Measurements from ENCODE around the gene DOC2B. TPM values are rescaled to one million over a fixed set of nuclear protein-coding genes. Genes with fewer than 3 reads are reported as not detected.

Gene DOC2B
- total RNA-seq, 2 donors from 2014 or later = 1.4 to 2.6 TPM

- Mint-ChIP-seq H3K36me3 (ENCODE audit: low read depth) (no peaks in the 10 kb centered on the region), H3K9me3 (no peaks in the 10 kb centered on the region), H3K4me3 (no peak overlapping the region), H3K27me3 (ENCODE audit: insufficient read depth) (no peaks in the 10 kb centered on the region), H3K4me1 (no peaks in the 10 kb centered on the region), H3K27ac (no peak overlapping the region)
- no peak for TF ChIP-seq CTCF (conservative IDR thresholded peaks at IDR 0.05)
- H3K36me3 ChIP-seq (ENCODE audit: control insufficient read depth, insufficient read depth, low read length) = no peaks in the 10 kb centered on the region
- no peak for DNase-seq
- H3K27me3 ChIP-seq (ENCODE audit: control insufficient read depth, insufficient read depth, low read length, poor library complexity, severe bottlenecking) = no peaks in the 10 kb centered on the region
- H3K9me3 ChIP-seq (ENCODE audit: control insufficient read depth, low read length) = no peaks in the 10 kb centered on the region
- H3K4me1 ChIP-seq (ENCODE audit: control insufficient read depth, insufficient read depth, low read length) = no peaks in the 10 kb centered on the region
- H3K27ac ChIP-seq (ENCODE audit: low read depth, low read length) = no peak overlapping the region
- H3K9ac ChIP-seq (ENCODE audit: extremely low read depth, low read length, poor library complexity, severe bottlenecking) = no peak overlapping the region
- WGBS, 2 experiments (ENCODE audit: insufficient coverage in 1 of 2, insufficient read length in 1 of 2) = 87 to 88% methylated on average over 7 to 9 of the region's 9 CpGs
- no peak overlapping the region for H3K4me3 ChIP-seq (ENCODE audit: low read length)
Measured at GRCh38 chr17:149897-150584, 31.4 kb downstream of the DOC2B start.

GRCh38 chr17:149231-149630 is 32.2 kb downstream of the DOC2B start:
- no peaks in the 10 kb centered on the region for H3K27me3 Mint-ChIP-seq (ENCODE audit: insufficient read depth)
- H3K27ac ChIP-seq (ENCODE audit: low read depth, low read length) = no peak overlapping the region
- no peaks in the 10 kb centered on the region for H3K27me3 ChIP-seq (ENCODE audit: control insufficient read depth, insufficient read depth, low read length, poor library complexity, severe bottlenecking)
- no peak overlapping the region for H3K27ac Mint-ChIP-seq
- no peak for DNase-seq
- no peaks in the 10 kb centered on the region for H3K9me3 Mint-ChIP-seq
- H3K9me3 ChIP-seq (ENCODE audit: control insufficient read depth, low read length) = no peaks in the 10 kb centered on the region
- H3K36me3 ChIP-seq (ENCODE audit: control insufficient read depth, insufficient read depth, low read length) = no peaks in the 10 kb centered on the region
- H3K4me1 ChIP-seq (ENCODE audit: control insufficient read depth, insufficient read depth, low read length) = no peaks in the 10 kb centered on the region
- H3K9ac ChIP-seq (ENCODE audit: extremely low read depth, low read length, poor library complexity, severe bottlenecking) = no peak overlapping the region
- no peaks in the 10 kb centered on the region for H3K4me1 Mint-ChIP-seq
- H3K36me3 Mint-ChIP-seq (ENCODE audit: low read depth) = no peaks in the 10 kb centered on the region
- TF ChIP-seq CTCF (conservative IDR thresholded peaks at IDR 0.05) = peak; percentile 42
- WGBS, 2 experiments (ENCODE audit: insufficient coverage in 1 of 2, insufficient read length in 1 of 2) = 80 to 85% methylated on average over 5 to 7 of the region's 7 CpGs
- H3K4me3 Mint-ChIP-seq = no peak overlapping the region
- no peak overlapping the region for H3K4me3 ChIP-seq (ENCODE audit: low read length)

- no peaks in the 10 kb centered on the region for H3K36me3 ChIP-seq (ENCODE audit: control insufficient read depth, insufficient read depth, low read length)
- no peaks in the 10 kb centered on the region for H3K9me3 ChIP-seq (ENCODE audit: control insufficient read depth, low read length)
- Mint-ChIP-seq H3K36me3 (ENCODE audit: low read depth) (no peaks in the 10 kb centered on the region), H3K4me1 (no peaks in the 10 kb centered on the region), H3K27ac (no peak overlapping the region), H3K27me3 (ENCODE audit: insufficient read depth) (no peaks in the 10 kb centered on the region), H3K4me3 (no peak overlapping the region), H3K9me3 (no peaks in the 10 kb centered on the region)
- H3K27me3 ChIP-seq (ENCODE audit: control insufficient read depth, insufficient read depth, low read length, poor library complexity, severe bottlenecking) = no peaks in the 10 kb centered on the region
- no peaks in the 10 kb centered on the region for H3K4me1 ChIP-seq (ENCODE audit: control insufficient read depth, insufficient read depth, low read length)
- 75 to 85% methylated on average over 5 to 10 of the region's 11 CpGs for WGBS, 2 experiments (ENCODE audit: insufficient coverage in 1 of 2, insufficient read length in 1 of 2)
- no peak overlapping the region for H3K4me3 ChIP-seq (ENCODE audit: low read length)
- H3K27ac ChIP-seq (ENCODE audit: low read depth, low read length) = no peak overlapping the region
- DNase-seq = no peak
- H3K9ac ChIP-seq (ENCODE audit: extremely low read depth, low read length, poor library complexity, severe bottlenecking) = no peak overlapping the region
- no peak for TF ChIP-seq CTCF (conservative IDR thresholded peaks at IDR 0.05)
Measured at GRCh38 chr17:148757-149156, 32.7 kb downstream of the DOC2B start.

Data from endodermal cell (in vitro differentiated cells).